ENCODE results near the gene CRYM.

GRCh38 chr16:21253470-21253869, 24.6 kb downstream of the CRYM start:
- no peak for TF ChIP-seq CTCF (conservative IDR thresholded peaks at IDR 0.05)
- TF ChIP-seq ZFX (IDR thresholded peaks at IDR 0.05), result no peak
